Measurements from ENCODE around the gene IGLL1.
"Not testable (repeated sequence)": the region's sequence is repeated elsewhere in the genome, so short reads cannot be mapped to it uniquely, and the experiment has no call there.

IGLL1 gene

GRCh38 chr22:23540837-23541236 is 39.3 kb downstream of the IGLL1 start:
- not testable (repeated sequence) for DNase-seq (ENCODE audit: low read depth in 2 of 2)

GRCh38 chr22:23539839-23540198 is 40.3 kb downstream of the IGLL1 start:
- not testable (repeated sequence) for DNase-seq (ENCODE audit: low read depth in 2 of 2)

- DNase-seq (ENCODE audit: low read depth in 2 of 2): peak; percentile 57 to 60
Measured at GRCh38 chr22:23539135-23539838, 40.8 kb downstream of the IGLL1 start.

GRCh38 chr22:23538696-23539030 is 41.4 kb downstream of the IGLL1 start:
- not testable (repeated sequence) for DNase-seq (ENCODE audit: low read depth in 2 of 2)

- not testable (repeated sequence) for DNase-seq (ENCODE audit: low read depth in 2 of 2)
Measured at GRCh38 chr22:23537830-23538695, 42.0 kb downstream of the IGLL1 start.

GRCh38 chr22:23537416-23537815 is 42.7 kb downstream of the IGLL1 start:
- no peak for DNase-seq (ENCODE audit: low read depth in 2 of 2)

GRCh38 chr22:23536821-23537345 is 43.2 kb downstream of the IGLL1 start:
- DNase-seq (ENCODE audit: low read depth in 2 of 2): no peak

- not testable (repeated sequence) for DNase-seq (ENCODE audit: low read depth in 2 of 2)
Measured at GRCh38 chr22:23535790-23536661, 44.1 kb downstream of the IGLL1 start.

GRCh38 chr22:23534851-23535717 is 45.0 kb downstream of the IGLL1 start:
- no peak for DNase-seq (ENCODE audit: low read depth in 2 of 2)

GRCh38 chr22:23534201-23534850 is 45.8 kb downstream of the IGLL1 start:
- no peak for DNase-seq (ENCODE audit: low read depth in 2 of 2)

- no peak for DNase-seq (ENCODE audit: low read depth in 2 of 2)
Measured at GRCh38 chr22:23533771-23534191, 46.3 kb downstream of the IGLL1 start.

- peak; percentile 19 to 22 for DNase-seq (ENCODE audit: low read depth in 2 of 2)
Measured at GRCh38 chr22:23533328-23533762, 46.7 kb downstream of the IGLL1 start.

GRCh38 chr22:23532731-23533130 is 47.4 kb downstream of the IGLL1 start:
- no peak for DNase-seq (ENCODE audit: low read depth in 2 of 2)

- no peak for DNase-seq (ENCODE audit: low read depth in 2 of 2)
Measured at GRCh38 chr22:23531966-23532705, 48.0 kb downstream of the IGLL1 start.

GRCh38 chr22:23531283-23531956 is 48.7 kb downstream of the IGLL1 start:
- DNase-seq (ENCODE audit: low read depth in 2 of 2): no peak

GRCh38 chr22:23530766-23531282 is 49.3 kb downstream of the IGLL1 start:
- DNase-seq (ENCODE audit: low read depth in 2 of 2): no peak

GRCh38 chr22:23530106-23530505 is 50.0 kb downstream of the IGLL1 start:
- no peak for DNase-seq (ENCODE audit: low read depth in 2 of 2)

GRCh38 chr22:23529166-23530103 is 50.7 kb downstream of the IGLL1 start:
- no peak for DNase-seq (ENCODE audit: low read depth in 2 of 2)
